KMS-11 (cell line): Measurements from ENCODE around the gene PGAM2.

ENCODE experiments used
- H2AFZ ChIP-seq: fragments of 200-600 bp; sonication (generic); 2 replicates; pipeline ENCODE4 v1.6.1; 2016; ENCODE audit warnings: antibody characterized with exemption, mixed run types, low read depth
- H3K27ac ChIP-seq: fragments of 200-600 bp; sonication (generic); 2 replicates; pipeline ENCODE4 v1.6.1; 2016; ENCODE audit warnings: mild to moderate bottlenecking, mixed run types
- H3K27me3 ChIP-seq: fragments of 200-600 bp; sonication (generic); 2 replicates; pipeline ENCODE4 v1.6.1; 2017; ENCODE audit warnings: mild to moderate bottlenecking, low read depth, mixed run types, moderate library complexity; ENCODE audit not compliant: insufficient read depth
- H3K36me3 ChIP-seq: fragments of 200-600 bp; sonication (generic); 2 replicates; pipeline ENCODE4 v1.6.1; 2017; ENCODE audit warnings: mild to moderate bottlenecking, mixed run types; ENCODE audit not compliant: insufficient read depth
- H3K4me1 ChIP-seq: fragments of 200-600 bp; sonication (generic); 2 replicates; pipeline ENCODE4 v1.6.1; 2016; ENCODE audit warnings: mild to moderate bottlenecking, low read depth, mixed run types; ENCODE audit not compliant: poor library complexity, severe bottlenecking
- H3K4me2 ChIP-seq: fragments of 200-600 bp; sonication (generic); 2 replicates; pipeline ENCODE4 v1.7.0; 2016; ENCODE audit warnings: mild to moderate bottlenecking, mixed run types
- H3K4me3 ChIP-seq: fragments of 200-600 bp; sonication (generic); IDR thresholded peaks from 2 replicates; pipeline ENCODE4 v1.6.1; 2017; ENCODE audit warnings: low read depth, low read length, mixed read lengths; ENCODE audit not compliant: insufficient read depth
- H3K79me2 ChIP-seq: fragments of 200-600 bp; sonication (generic); 2 replicates; pipeline ENCODE4 v1.6.1; 2016; ENCODE audit warnings: low read depth, mixed run types; ENCODE audit not compliant: insufficient read depth
- H3K9ac ChIP-seq: fragments of 200-600 bp; sonication (generic); 2 replicates; pipeline ENCODE4 v1.6.1; 2016; ENCODE audit warnings: mild to moderate bottlenecking, mixed run types
- H4K20me1 ChIP-seq: fragments of 200-600 bp; sonication (generic); 2 replicates; pipeline ENCODE4 v1.6.1; 2016; ENCODE audit warnings: mild to moderate bottlenecking, mixed run types; ENCODE audit not compliant: insufficient read depth
- CTCF ChIP-seq: fragments of 200-600 bp; sonication (generic); conservative IDR thresholded peaks from 2 replicates; pipeline ENCODE4 v1.6.1; 2017; ENCODE audit warnings: low read depth, mild to moderate bottlenecking, antibody characterized with exemption, low read length, moderate library complexity, mixed read lengths

PGAM2 gene

GRCh38 chr7:44112231-44112996 lies 47.0 kb upstream of the PGAM2 start:
- H3K4me2 ChIP-seq = no peak overlapping the region
- H3K36me3 ChIP-seq = no peaks in the 10 kb centered on the region
- H3K9ac ChIP-seq = no peak overlapping the region
- H4K20me1 ChIP-seq = no peaks in the 10 kb centered on the region
- H3K79me2 ChIP-seq = no peaks in the 10 kb centered on the region
- no peak overlapping the region for H3K4me3 ChIP-seq
- H3K27ac ChIP-seq = no peak overlapping the region
- H2AFZ ChIP-seq = no peak overlapping the region
- no peak for TF ChIP-seq CTCF
- no peaks in the 10 kb centered on the region for H3K4me1 ChIP-seq
- no peaks in the 10 kb centered on the region; the same call in 1 of the 2 replicates for H3K27me3 ChIP-seq

GRCh38 chr7:44111761-44112160 lies 46.4 kb upstream of the PGAM2 start:
- Histone ChIP-seq H3K27me3 (no peaks in the 10 kb centered on the region; the same call in 1 of the 2 replicates), H4K20me1 (no peaks in the 10 kb centered on the region), H3K79me2 (no peaks in the 10 kb centered on the region), H2AFZ (no peak overlapping the region), H3K4me1 (no peaks in the 10 kb centered on the region), H3K36me3 (no peaks in the 10 kb centered on the region), H3K4me2 (no peak overlapping the region), H3K27ac (no peak overlapping the region), H3K9ac (no peak overlapping the region), H3K4me3 (no peak overlapping the region)
- no peak for TF ChIP-seq CTCF

- Histone ChIP-seq H3K27me3 (no peaks in the 10 kb centered on the region; the same call in 1 of the 2 replicates), H3K4me1 (no peaks in the 10 kb centered on the region), H3K36me3 (no peaks in the 10 kb centered on the region), H3K79me2 (no peaks in the 10 kb centered on the region), H3K4me3 (no peak overlapping the region), H3K27ac (no peak overlapping the region), H3K4me2 (no peak overlapping the region), H4K20me1 (no peaks in the 10 kb centered on the region), H3K9ac (no peak overlapping the region), H2AFZ (no peak overlapping the region)
- no peak for TF ChIP-seq CTCF
Measured at GRCh38 chr7:44110719-44111635, 45.6 kb upstream of the PGAM2 start.

- Histone ChIP-seq H3K27ac (no peak overlapping the region), H2AFZ (no peak overlapping the region), H3K27me3 (peaks cover 8% of the 10 kb centered on the region; the same call in 1 of the 2 replicates), H4K20me1 (no peaks in the 10 kb centered on the region), H3K36me3 (no peaks in the 10 kb centered on the region), H3K4me2 (no peak overlapping the region), H3K4me3 (no peak overlapping the region), H3K9ac (no peak overlapping the region), H3K79me2 (no peaks in the 10 kb centered on the region), H3K4me1 (no peaks in the 10 kb centered on the region)
- no peak for TF ChIP-seq CTCF
Measured at GRCh38 chr7:44109991-44110390, 44.6 kb upstream of the PGAM2 start.
